Bronchial epithelial cell (primary cell): ENCODE measurements around the gene C11orf86. TPM values are rescaled to one million over a fixed set of nuclear protein-coding genes. Genes with fewer than 3 reads are reported as not detected.
"Not testable (repeated sequence)": the region's sequence is repeated elsewhere in the genome, so short reads cannot be mapped to it uniquely, and the experiment has no call there.

ENCODE experiments used
- DNase-seq: peaks from one replicate; pipeline ENCODE4 v3.0.0-alpha.2; 2010; ENCODE audit warnings: low read depth
- FAIRE-seq: peaks from 2 replicates; lab custom pipeline; 2011; peaks lifted over from hg19 to GRCh38; lab: Jason Lieb, UNC
- H3K27me3 ChIP-seq: 2 replicates; pipeline ENCODE4 v1.5.1; 2011; ENCODE audit warnings: low read length; ENCODE audit not compliant: control insufficient read depth, insufficient read depth
- H3K36me3 ChIP-seq: 2 replicates; pipeline ENCODE4 v1.5.1; 2011; ENCODE audit warnings: low read length; ENCODE audit not compliant: control insufficient read depth, insufficient read depth
- H3K4me3 ChIP-seq: 2 replicates; pipeline ENCODE4 v1.5.1; 2011; ENCODE audit warnings: mild to moderate bottlenecking, low read depth, low read length, control low read depth
- total RNA-seq: library from RNA; depleted of rRNA; stranded (reverse); fragments of >200 nt; gene quantifications from 2 replicates; pipeline ENCODE4 v1.2.1, GENCODE V29; 2014
- TF ChIP-seq, protein P1 (sequence below): IDR thresholded peaks from 2 replicates; pipeline ENCODE4 v1.5.1; 2011; ENCODE audit warnings: mild to moderate bottlenecking, moderate library complexity, low read length, control low read depth, inconsistent platforms; ENCODE audit not compliant: insufficient read depth, severe bottlenecking

C11orf86 gene
- total RNA-seq, 1 donor from 2014 or later = not detected

DNA sequence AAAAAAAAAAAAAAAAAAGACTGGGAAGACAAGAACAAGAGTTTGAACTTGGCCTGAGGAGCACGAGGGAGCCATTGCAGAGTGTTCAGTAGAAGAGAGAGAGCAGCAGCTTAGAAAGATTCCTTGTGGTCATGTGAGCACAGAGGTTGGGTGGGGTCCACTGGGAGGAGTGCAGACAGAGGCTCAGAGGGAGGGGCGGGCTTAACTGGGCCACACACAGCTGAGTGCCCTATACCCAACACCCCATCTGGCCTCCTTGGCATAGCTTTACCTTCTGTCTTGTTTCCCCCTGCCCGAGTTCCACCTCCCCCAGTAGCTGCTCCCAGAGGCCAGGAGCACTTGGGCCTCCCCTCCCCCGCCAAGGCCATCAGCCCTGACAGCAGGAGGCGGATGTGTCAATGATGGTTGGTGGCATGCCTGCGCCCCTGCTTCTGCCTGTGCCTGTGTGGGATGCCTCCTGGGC is 12.1 kb downstream of the C11orf86 start:
- Histone ChIP-seq H3K4me3 (no peak overlapping the region), H3K27me3 (no peaks in the 10 kb centered on the region), H3K36me3 (no peaks in the 10 kb centered on the region)
- DNase-seq (no peak), FAIRE-seq (no peak)
- TF ChIP-seq, protein P1, sequence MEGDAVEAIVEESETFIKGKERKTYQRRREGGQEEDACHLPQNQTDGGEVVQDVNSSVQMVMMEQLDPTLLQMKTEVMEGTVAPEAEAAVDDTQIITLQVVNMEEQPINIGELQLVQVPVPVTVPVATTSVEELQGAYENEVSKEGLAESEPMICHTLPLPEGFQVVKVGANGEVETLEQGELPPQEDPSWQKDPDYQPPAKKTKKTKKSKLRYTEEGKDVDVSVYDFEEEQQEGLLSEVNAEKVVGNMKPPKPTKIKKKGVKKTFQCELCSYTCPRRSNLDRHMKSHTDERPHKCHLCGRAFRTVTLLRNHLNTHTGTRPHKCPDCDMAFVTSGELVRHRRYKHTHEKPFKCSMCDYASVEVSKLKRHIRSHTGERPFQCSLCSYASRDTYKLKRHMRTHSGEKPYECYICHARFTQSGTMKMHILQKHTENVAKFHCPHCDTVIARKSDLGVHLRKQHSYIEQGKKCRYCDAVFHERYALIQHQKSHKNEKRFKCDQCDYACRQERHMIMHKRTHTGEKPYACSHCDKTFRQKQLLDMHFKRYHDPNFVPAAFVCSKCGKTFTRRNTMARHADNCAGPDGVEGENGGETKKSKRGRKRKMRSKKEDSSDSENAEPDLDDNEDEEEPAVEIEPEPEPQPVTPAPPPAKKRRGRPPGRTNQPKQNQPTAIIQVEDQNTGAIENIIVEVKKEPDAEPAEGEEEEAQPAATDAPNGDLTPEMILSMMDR = no peak

DNA sequence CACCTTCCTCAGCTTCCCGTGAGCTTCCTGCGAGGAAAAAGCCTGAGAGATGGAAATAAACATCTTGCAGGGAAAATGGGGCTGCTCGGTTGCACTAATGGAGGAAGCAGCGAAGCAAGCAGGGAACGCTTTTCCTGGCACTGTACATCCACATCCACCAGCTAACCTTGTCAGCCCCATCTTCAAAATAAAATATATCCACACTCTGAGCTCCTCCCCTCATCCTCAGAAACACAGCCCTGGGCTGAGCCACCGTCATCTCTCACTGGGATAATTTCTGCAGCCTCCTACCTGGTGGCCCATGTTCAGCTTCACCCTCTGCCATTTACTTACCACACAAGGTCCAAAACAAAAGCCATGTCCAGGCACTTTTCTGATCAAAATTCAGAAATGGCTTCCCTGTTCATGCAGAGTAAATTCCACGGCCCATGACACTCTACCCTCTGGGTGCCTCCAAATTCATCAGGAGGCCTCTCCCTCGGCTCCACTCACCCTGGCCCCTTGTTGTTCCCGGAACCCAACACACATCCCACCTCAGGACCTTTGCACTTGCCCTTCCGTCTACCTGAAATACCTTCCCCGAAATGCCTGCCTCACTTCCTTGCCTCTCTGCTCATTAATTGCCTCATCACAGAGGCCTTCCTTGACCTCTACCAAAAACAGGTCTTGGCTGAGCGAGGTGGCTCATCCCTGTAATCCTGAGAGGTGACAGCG is 13.0 kb downstream of the C11orf86 start:
- Histone ChIP-seq H3K4me3 (no peak overlapping the region), H3K36me3 (no peaks in the 10 kb centered on the region), H3K27me3 (no peaks in the 10 kb centered on the region)
- no peak for FAIRE-seq
- DNase-seq = no peak
- TF ChIP-seq, protein P1 = no peak

DNA sequence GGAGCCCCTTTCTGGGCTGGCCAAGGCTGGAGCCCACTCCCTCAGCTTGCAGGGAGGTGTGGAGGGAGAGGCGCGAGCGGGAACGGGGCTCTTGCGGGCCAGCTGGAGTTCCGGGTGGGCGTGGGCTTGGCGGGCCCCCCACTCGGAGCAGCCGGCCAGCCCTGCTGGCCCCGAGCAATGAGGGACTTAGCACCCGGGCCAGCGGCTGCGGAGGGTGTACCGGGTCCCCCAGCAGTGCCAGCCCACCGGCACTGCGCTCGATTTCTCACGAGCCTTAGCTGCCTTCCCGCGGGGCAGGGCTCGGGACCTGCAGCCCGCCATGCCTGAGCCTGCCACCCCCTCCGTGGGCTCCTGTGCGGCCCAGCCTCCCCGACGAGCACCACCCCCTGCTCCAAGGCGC is 13.6 kb downstream of the C11orf86 start:
- not testable (repeated sequence) for H3K4me3 ChIP-seq, FAIRE-seq, H3K36me3 ChIP-seq, DNase-seq, H3K27me3 ChIP-seq

DNA sequence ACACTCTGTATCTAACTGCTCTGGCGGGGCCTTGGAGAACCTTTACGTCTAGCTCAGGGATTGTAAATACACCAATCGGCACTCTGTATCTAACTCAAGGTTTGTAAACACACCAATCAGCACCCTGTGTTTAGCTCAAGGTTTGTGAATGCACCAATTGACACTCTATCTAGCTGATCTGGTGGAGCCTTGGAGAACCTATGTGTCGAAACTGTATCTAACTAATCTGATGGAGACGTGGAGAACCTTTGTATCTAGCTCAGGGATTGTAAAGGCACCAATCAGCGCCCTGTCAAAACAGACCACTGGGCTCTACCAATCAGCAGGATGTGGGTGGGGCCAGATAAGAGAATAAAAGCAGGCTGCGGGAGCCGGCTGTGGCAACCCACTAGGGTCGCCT is 14.3 kb downstream of the C11orf86 start:
- not testable (repeated sequence) for H3K36me3 ChIP-seq, DNase-seq, FAIRE-seq, H3K27me3 ChIP-seq, H3K4me3 ChIP-seq

DNA sequence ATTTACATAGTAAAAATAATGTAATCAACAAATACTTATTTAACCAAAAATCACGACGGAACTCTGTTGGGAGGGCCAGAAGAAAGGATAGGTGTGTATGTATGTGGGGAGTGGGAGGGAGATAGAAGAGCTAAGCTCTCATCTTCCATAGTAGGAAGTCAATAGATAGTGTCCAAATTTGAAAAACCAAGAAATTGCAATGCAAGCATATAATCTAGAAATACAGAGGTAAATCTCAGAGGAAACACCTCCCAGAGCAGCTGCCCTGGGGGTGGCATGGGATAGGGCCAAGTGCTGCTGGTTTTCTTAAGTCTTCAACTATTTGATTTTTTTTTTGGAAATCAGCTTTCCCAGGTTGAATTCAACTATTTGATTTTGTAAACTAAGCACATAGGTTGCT is 16.9 kb downstream of the C11orf86 start:
- H3K27me3 ChIP-seq = no peaks in the 10 kb centered on the region
- H3K4me3 ChIP-seq = no peak overlapping the region
- DNase-seq (no peak), FAIRE-seq (no peak)
- TF ChIP-seq, protein P1 = no peak
- no peaks in the 10 kb centered on the region for H3K36me3 ChIP-seq

DNA sequence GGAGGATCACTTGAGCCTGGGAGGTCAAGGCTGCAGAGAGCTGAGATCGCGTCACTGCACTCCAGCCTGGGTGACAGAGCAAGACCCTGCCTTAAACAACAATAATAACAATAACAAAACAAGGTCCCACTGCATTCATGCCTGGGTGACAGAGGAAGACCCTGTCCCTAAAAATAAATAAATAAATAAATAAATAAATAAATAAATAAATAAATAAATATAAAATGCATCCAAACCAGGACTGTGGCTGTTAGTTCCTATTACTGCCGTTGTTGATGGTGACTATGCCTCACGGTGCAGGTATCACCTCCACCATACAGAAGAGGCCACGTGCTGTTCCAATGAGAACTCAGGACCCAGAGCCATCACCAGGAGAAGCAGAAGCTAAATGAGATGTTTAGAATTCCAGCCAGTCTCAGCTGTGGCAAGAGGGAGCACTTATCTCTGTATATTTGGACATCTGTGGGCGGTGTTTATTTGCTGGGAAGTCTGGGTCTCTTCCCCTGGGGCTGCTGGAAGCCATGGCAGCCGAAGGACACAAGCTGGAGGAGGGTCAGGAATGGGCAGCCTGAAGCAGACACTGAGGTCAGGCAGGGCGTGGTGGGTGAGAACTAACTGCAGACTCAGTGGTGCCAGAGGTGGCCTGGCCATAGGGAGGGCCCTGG is 21.6 kb downstream of the C11orf86 start:
- TF ChIP-seq, protein P1 = no peak
- Histone ChIP-seq H3K36me3 (no peaks in the 10 kb centered on the region), H3K4me3 (no peak overlapping the region), H3K27me3 (no peaks in the 10 kb centered on the region)
- DNase-seq = no peak
- no peak for FAIRE-seq

DNA sequence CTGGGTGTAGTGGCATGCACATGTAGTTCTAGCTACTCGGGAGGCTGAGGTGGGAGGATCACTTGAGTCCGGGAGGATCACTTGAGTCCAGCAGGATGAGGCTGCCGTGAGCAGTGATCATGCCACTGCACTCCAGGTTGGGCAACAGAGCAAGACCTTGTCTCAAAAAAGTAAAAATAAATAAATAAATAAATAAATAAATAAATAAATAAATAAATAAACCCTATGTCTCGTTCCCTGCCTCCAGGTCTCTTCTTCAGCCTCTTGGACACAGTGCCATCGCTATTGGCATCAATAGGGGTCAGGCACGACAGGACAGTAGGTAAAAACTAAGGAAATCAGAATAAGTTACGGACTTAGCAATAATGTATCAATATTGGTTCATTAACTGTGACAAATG is 24.5 kb downstream of the C11orf86 start:
- TF ChIP-seq, protein P1 = no peak
- H3K36me3 ChIP-seq = no peaks in the 10 kb centered on the region
- DNase-seq = no peak
- FAIRE-seq = no peak
- H3K27me3 ChIP-seq = no peaks in the 10 kb centered on the region
- no peak overlapping the region for H3K4me3 ChIP-seq
